ENCODE measurements around the gene SERPINE1. TPM values are rescaled to one million over a fixed set of nuclear protein-coding genes. Genes with fewer than 3 reads are reported as not detected.

Gene SERPINE1
- total and polyA plus RNA-seq, 2 of the 4 experiments (the other 2 are of a cell fraction) = 1,441 to 2,783 TPM

GRCh38 chr7:101159696-101160674, 33.1 kb downstream of the SERPINE1 start:
- CTCF ChIA-PET = interaction anchor here (0.6 to 0.7 kb wide), 2 partner anchors 16 to 29 kb away, joined by 3 to 5 read pairs; no protein-coding TSS in a partner anchor

More at GRCh38 chr7:101159696-101160674, 33.1 kb downstream of the SERPINE1 start:
- POLR2A ChIA-PET (ENCODE audit: unreplicated experiment) = interaction anchor here (0.6 kb wide), 1 partner anchor 33 kb away, joined by 5 read pairs; no protein-coding TSS in a partner anchor
- no peak overlapping the region for H3K56ac ChIP-seq (ENCODE audit: extremely low read depth, insufficient read depth, low read length)
- no peak overlapping the region for H2BK15ac ChIP-seq (ENCODE audit: low read depth, low read length)
- H3K9me3 ChIP-seq (ENCODE audit: control insufficient read depth, insufficient read depth, low read length) = no peaks in the 10 kb centered on the region
- peaks cover 9% of the 10 kb centered on the region for H3K4me1 ChIP-seq (ENCODE audit: control insufficient read depth, insufficient read depth, low read length)
- H3K4me2 ChIP-seq (ENCODE audit: low read depth, low read length) = no peak overlapping the region
- in situ Hi-C loops (cut with MboI; ENCODE audit: low sequenced_read_pairs) = no loop called here
- WGBS, 2 experiments (ENCODE audit: extremely low coverage in 2 of 2, insufficient read length in 1 of 2) = 61% methylated on average over 11 of the region's 31 CpGs; no CpG with 5 or more reads in 1 of the 2 experiments
- peaks cover 28% of the 10 kb centered on the region for H3K36me3 ChIP-seq (ENCODE audit: control insufficient read depth, insufficient read depth, low read length)
- H3K18ac ChIP-seq (ENCODE audit: low read depth, low read length) = no peak overlapping the region
- peaks cover 3% of the 10 kb centered on the region for H3K9me1 ChIP-seq (ENCODE audit: insufficient read depth, low read length)
- peak overlapping the region; percentile 31 for H2BK5ac ChIP-seq (ENCODE audit: low read depth, low read length, poor library complexity, severe bottlenecking)
- dilution Hi-C loops (cut with HindIII; ENCODE audit: low sequenced_read_pairs, unreplicated experiment) = no loop called here
- H3K27me3 ChIP-seq (ENCODE audit: control insufficient read depth, insufficient read depth, low read length) = peaks cover 8% of the 10 kb centered on the region; the same call in 1 of the 2 replicates
- no peak overlapping the region for H3K27ac ChIP-seq (ENCODE audit: insufficient read depth, low read length)
- H2AK9ac ChIP-seq (replicated peaks; ENCODE audit: low read depth, low read length, poor library complexity) = peak overlapping the region; percentile 20
- H3K14ac ChIP-seq (replicated peaks; ENCODE audit: low read depth, low read length) = no peak overlapping the region
- peak; percentile 57 for DNase-seq
- no peak overlapping the region for H2BK120ac ChIP-seq (ENCODE audit: low read depth, low read length)
- no peak overlapping the region for H3K4ac ChIP-seq (ENCODE audit: low read depth, low read length)
- no peak overlapping the region for H3K4me3 ChIP-seq (ENCODE audit: insufficient read depth, low read depth, low read length)
- H4K91ac ChIP-seq (ENCODE audit: insufficient read depth, low read depth, low read length) = no peak overlapping the region
- H3K23ac ChIP-seq (ENCODE audit: low read depth, low read length) = no peak overlapping the region
- peak overlapping the region; percentile 75 for H2AFZ ChIP-seq (replicated peaks; ENCODE audit: low read length, poor library complexity)
- ATAC-seq (ENCODE audit: low read depth) = peak; percentile 35
- H2AK5ac ChIP-seq (ENCODE audit: low read depth, low read length) = peak overlapping the region; percentile 84
- no peak overlapping the region for H4K5ac ChIP-seq (ENCODE audit: low read depth, low read length)
- H4K8ac ChIP-seq (ENCODE audit: low read depth in 2 of 2, low read length in 2 of 2) = peak overlapping the region in 1 of 2 experiments; percentile 35; a peak in 1 of 4 replicates
- H3K79me1 ChIP-seq (ENCODE audit: low read depth in 1 of 2, low read length in 2 of 2) = peaks cover 8 to 38% of the 10 kb centered on the region in 2 experiments
- intact Hi-C loops (cut with micrococcal nuclease) = no loop called here
- no peak overlapping the region for H3K9ac ChIP-seq (ENCODE audit: low read depth, low read length)
- TF ChIP-seq MXI1 (IDR thresholded peaks at IDR 0.05; ENCODE audit: borderline replicate concordance, low read depth, low read length) (no peak), CHD1 (IDR thresholded peaks at IDR 0.05; ENCODE audit: low read depth, low read length) (no peak), USF2 (IDR thresholded peaks at IDR 0.05; ENCODE audit: low read depth, low read length) (no peak), FOS (IDR thresholded peaks at IDR 0.05; ENCODE audit: low read depth, low read length) (0 out of 2 replicates have a peak, but pooled peaks have one; percentile 35), RCOR1 (IDR thresholded peaks at IDR 0.05; ENCODE audit: insufficient replicate concordance, low read length) (no peak), MAZ (IDR thresholded peaks at IDR 0.05; ENCODE audit: borderline replicate concordance, low read depth, low read length) (peak; percentile 52; the same call in 1 of the 2 replicates), ELK1 (IDR thresholded peaks at IDR 0.05; ENCODE audit: borderline replicate concordance, low read depth, low read length) (no peak), NFE2L2 (IDR thresholded peaks at IDR 0.05; ENCODE audit: low read depth, low read length) (no peak)
- TF ChIP-seq, protein P1, sequence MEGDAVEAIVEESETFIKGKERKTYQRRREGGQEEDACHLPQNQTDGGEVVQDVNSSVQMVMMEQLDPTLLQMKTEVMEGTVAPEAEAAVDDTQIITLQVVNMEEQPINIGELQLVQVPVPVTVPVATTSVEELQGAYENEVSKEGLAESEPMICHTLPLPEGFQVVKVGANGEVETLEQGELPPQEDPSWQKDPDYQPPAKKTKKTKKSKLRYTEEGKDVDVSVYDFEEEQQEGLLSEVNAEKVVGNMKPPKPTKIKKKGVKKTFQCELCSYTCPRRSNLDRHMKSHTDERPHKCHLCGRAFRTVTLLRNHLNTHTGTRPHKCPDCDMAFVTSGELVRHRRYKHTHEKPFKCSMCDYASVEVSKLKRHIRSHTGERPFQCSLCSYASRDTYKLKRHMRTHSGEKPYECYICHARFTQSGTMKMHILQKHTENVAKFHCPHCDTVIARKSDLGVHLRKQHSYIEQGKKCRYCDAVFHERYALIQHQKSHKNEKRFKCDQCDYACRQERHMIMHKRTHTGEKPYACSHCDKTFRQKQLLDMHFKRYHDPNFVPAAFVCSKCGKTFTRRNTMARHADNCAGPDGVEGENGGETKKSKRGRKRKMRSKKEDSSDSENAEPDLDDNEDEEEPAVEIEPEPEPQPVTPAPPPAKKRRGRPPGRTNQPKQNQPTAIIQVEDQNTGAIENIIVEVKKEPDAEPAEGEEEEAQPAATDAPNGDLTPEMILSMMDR (conservative IDR thresholded peaks at IDR 0.05; ENCODE audit: low read depth, low read length) = no peak
- no TSS peak for BruUV-seq (replicated peaks)
- no peak overlapping the region for H2BK20ac ChIP-seq (ENCODE audit: low read depth, low read length)
- peaks cover 17% of the 10 kb centered on the region for H4K20me1 ChIP-seq (ENCODE audit: insufficient read depth, low read length)

Data from IMR-90 (cell line).